D721Med (cell line): ENCODE data around the gene NAV2.

Experiments used
- DNase-seq: peaks from one replicate; pipeline ENCODE4 v3.0.0; 2011; ENCODE audit warnings: low spot score; ENCODE audit not compliant: insufficient read length
- FAIRE-seq: peaks from 2 replicates; lab custom pipeline; 2011; peaks lifted over from hg19 to GRCh38; lab: Jason Lieb, UNC
- TF ChIP-seq, protein P1 (sequence below): IDR thresholded peaks from 2 replicates; pipeline ENCODE4 v1.5.1; 2012; ENCODE audit warnings: mild to moderate bottlenecking, control low read depth; ENCODE audit not compliant: insufficient read depth; ENCODE audit errors: missing control alignments

NAV2 gene

DNA sequence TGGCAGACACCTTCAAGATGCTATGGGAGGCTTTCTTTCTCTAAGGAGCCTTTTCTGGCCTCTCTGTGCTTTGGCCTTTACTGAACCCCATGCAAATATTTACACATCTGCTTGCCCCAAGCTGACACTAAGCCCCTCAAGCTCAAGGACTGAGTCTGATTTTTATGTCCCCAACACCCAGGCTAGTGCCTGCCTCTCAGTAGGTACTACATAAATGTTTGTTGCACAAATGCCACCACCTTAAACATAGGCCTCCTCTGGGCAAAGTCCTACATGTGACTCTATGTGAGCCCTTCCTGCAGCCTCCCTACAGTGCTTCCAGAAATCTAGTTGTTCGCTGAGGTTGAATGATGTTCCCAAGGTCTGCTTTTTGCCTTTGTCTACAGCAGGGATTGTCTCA is 260.0 kb downstream of the NAV2 start:
- TF ChIP-seq, protein P1, sequence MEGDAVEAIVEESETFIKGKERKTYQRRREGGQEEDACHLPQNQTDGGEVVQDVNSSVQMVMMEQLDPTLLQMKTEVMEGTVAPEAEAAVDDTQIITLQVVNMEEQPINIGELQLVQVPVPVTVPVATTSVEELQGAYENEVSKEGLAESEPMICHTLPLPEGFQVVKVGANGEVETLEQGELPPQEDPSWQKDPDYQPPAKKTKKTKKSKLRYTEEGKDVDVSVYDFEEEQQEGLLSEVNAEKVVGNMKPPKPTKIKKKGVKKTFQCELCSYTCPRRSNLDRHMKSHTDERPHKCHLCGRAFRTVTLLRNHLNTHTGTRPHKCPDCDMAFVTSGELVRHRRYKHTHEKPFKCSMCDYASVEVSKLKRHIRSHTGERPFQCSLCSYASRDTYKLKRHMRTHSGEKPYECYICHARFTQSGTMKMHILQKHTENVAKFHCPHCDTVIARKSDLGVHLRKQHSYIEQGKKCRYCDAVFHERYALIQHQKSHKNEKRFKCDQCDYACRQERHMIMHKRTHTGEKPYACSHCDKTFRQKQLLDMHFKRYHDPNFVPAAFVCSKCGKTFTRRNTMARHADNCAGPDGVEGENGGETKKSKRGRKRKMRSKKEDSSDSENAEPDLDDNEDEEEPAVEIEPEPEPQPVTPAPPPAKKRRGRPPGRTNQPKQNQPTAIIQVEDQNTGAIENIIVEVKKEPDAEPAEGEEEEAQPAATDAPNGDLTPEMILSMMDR: no peak
- no peak for DNase-seq
- FAIRE-seq: no peak

DNA sequence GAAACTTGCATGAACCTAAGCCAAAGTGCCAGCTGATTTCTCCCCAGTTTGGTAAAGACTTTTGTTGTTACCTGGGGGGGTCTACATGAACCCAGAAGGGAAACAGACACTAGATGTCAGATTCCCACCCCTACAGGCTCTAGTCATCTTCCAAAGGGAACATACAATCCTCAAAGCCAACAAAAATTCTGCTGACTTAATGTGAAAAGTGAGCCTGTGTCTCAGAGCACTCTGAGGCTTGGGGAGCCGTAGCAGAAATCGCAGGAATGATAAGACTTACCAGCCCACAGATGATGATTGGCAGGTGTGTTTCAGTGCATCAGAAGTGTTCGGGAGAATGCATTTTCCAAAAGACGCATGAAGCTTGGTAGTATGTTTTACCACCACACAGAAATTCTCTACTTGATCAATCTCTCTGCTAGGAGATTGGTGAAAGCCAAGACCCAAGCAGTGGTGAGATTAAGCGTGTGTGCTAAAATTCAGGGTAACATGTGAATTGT is 260.5 kb downstream of the NAV2 start:
- no peak for FAIRE-seq
- DNase-seq: no peak
- TF ChIP-seq, protein P1: no peak

DNA sequence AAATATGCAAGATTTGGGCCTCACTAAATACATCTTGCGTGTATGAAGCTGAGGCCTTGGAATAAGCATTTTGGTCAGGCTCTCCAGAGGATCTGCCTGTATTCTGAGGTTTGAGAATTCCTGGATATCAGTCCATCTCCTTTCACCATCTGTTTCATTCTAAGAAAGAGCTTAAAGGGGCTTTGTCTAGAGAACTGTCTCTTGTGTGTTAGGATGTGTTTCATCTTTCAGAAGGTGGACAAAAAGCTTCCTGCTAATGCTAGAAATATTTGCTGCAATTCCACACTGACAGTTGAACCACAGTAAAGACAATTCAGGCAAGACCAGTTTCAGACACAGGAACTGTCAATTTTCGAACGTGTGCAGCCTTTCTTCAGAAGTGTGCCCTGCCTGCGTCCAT is 262.2 kb downstream of the NAV2 start:
- TF ChIP-seq, protein P1: no peak
- DNase-seq (no peak), FAIRE-seq (no peak)

DNA sequence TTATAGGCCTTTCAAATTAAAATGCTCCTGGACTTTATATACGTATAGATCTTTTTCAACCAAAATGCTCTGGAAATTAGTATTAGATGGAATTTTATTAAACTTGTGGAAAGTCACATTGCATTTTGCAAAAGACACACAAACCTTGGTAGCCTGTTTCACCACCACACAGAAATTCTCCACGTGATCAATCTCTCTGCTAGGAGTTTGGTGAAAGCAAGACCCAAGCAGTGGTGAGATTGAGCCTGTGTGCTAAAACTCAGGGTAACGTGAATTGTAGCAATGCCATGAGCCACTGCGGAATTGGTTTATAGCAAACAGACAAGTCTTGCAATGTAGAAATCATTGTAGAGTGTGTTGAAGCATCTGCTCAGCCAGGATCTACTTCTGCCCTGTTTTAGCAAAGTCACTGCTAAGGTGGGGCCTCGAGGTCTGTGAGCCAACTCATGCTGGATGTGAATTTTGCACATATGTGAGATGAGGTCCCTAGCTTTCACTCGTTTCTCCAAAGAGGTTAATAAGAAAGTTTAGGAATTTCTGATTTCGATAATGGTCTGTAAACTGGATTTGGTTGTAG is 262.9 kb downstream of the NAV2 start:
- DNase-seq: no peak
- TF ChIP-seq, protein P1: no peak
- no peak for FAIRE-seq

DNA sequence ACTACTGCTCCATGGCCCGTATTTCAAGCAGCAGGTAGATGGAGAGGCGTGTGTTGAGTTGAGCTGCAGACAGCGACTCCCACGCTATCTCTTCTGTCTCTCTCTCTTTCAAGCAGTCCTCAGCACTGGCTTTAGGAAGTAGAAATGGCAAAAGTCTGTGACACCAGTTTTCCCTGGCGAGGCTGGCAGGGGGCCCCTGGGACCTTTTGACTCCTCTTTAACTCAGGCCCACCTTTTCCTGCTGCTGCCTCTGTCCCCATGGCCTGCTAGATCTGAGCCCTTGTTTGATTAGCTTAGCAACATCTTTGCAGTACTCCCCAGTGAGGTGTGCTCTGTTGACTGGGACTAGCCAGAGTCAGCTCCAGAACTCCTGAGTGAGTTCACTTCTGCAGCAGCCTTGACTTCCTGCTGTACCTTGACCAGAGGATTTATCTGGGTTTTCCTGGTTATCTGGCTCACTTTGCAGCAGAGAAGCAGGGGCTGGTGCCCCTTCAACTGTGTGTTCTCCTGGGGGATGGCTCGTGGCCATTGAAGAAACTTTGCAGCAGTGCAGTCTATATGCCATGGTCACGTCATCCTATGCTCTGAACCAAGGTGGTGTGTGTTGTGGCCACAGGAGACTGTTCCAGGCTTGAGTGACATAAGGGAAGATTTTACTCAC is 263.8 kb downstream of the NAV2 start:
- FAIRE-seq (no peak), DNase-seq (no peak)
- TF ChIP-seq, protein P1: no peak

GRCh38 chr11:19977941-19978340 is 265.3 kb downstream of the NAV2 start:
- DNase-seq (no peak), FAIRE-seq (no peak)
- TF ChIP-seq, protein P1: no peak
